GM23248 (cell line): Measurements from ENCODE around the gene MDN1. TPM values are rescaled to one million over a fixed set of nuclear protein-coding genes. Genes with fewer than 3 reads are reported as not detected.

ENCODE experiments used
- DNase-seq: peaks from one replicate; pipeline ENCODE4 v3.0.0-alpha.2; 2015
- H2AFZ ChIP-seq: fragments of 200-600 bp; sonication (generic); 2 replicates; pipeline ENCODE4 v1.6.1; 2016; ENCODE audit warnings: antibody characterized with exemption
- H3F3A ChIP-seq: fragments of 200-600 bp; sonication (generic); 2 replicates; pipeline ENCODE4 v1.6.1; 2016; ENCODE audit warnings: mild to moderate bottlenecking, antibody characterized with exemption, mixed run types; ENCODE audit not compliant: insufficient read depth
- H3K27ac ChIP-seq: fragments of 200-600 bp; sonication (generic); 2 replicates; pipeline ENCODE4 v1.5.1; 2016; ENCODE audit warnings: mild to moderate bottlenecking
- H3K27me3 ChIP-seq: fragments of 200-600 bp; sonication (generic); replicated peaks from 2 replicates; pipeline ENCODE4 v1.6.1; 2016; ENCODE audit warnings: mild to moderate bottlenecking; ENCODE audit not compliant: insufficient read depth
- H3K36me3 ChIP-seq: fragments of 200-600 bp; sonication (generic); 2 replicates; pipeline ENCODE4 v1.6.1; 2016; ENCODE audit warnings: low read depth, mild to moderate bottlenecking
- H3K4me1 ChIP-seq: fragments of 200-600 bp; sonication (generic); 2 replicates; pipeline ENCODE4 v1.6.1; 2016; ENCODE audit warnings: mild to moderate bottlenecking; ENCODE audit not compliant: insufficient read depth
- H3K4me2 ChIP-seq: fragments of 200-600 bp; sonication (generic); one replicate; pipeline ENCODE4 v1.6.1; 2016; ENCODE audit warnings: mild to moderate bottlenecking; ENCODE audit not compliant: unreplicated experiment
- H3K4me3 ChIP-seq: fragments of 200-600 bp; sonication (generic); 2 replicates; pipeline ENCODE4 v1.5.1; 2016; ENCODE audit warnings: mild to moderate bottlenecking
- H3K79me2 ChIP-seq: fragments of 200-600 bp; sonication (generic); 2 replicates; pipeline ENCODE4 v1.6.1; 2016; ENCODE audit warnings: mild to moderate bottlenecking; ENCODE audit not compliant: insufficient read depth
- H3K9ac ChIP-seq: fragments of 200-600 bp; sonication (generic); 2 replicates; pipeline ENCODE4 v1.6.1; 2016; ENCODE audit warnings: mild to moderate bottlenecking
- H3K9me2 ChIP-seq: fragments of 200-600 bp; sonication (generic); 2 replicates; pipeline ENCODE4 v1.6.1; 2016; ENCODE audit warnings: mixed run types, mild to moderate bottlenecking, moderate library complexity; ENCODE audit not compliant: insufficient read depth
- H3K9me3 ChIP-seq: fragments of 200-600 bp; sonication (generic); one replicate; pipeline ENCODE4 v1.6.1; 2017; ENCODE audit warnings: low read depth
- H4K20me1 ChIP-seq: fragments of 200-600 bp; sonication (generic); 2 replicates; pipeline ENCODE4 v1.6.0; 2016; ENCODE audit not compliant: insufficient read depth
- EZH2 ChIP-seq: fragments of 200-600 bp; sonication (generic); IDR thresholded peaks from 2 replicates; pipeline ENCODE4 v1.6.1; 2018; ENCODE audit warnings: antibody characterized with exemption, mild to moderate bottlenecking; ENCODE audit not compliant: insufficient read depth, poor library complexity, severe bottlenecking
- WGBS, 2 experiments: methylation state at CpG; one replicate each; pipeline ENCODE4 v1.1.6; 2015 to 2017; ENCODE audit warnings: low lambda C conversion rate in 2 of 2, low coverage in 1 of 2; ENCODE audit errors: missing lambda C conversion rate in 2 of 2; 5-methylcytosine and 5-hydroxymethylcytosine counted together
- in situ Hi-C: fragments of 300-500 bp; cut with MboI; formaldehyde crosslinking; loops from 2 replicates; pipeline ENCODE4 v1.15.0; 2020
- polyA plus RNA-seq: library from polyadenylated mRNA; unstranded; fragments of >200 nt; fragmentation: Nextera tagmentation; extraction: Ambion mirVana; gene quantifications from 2 replicates; pipeline ENCODE4 v1.2.1, GENCODE V29; 2016
- small RNA-seq: library from RNA; depleted of rRNA; stranded (forward); fragments of <200 nt; gene quantifications from one replicate; pipeline ENCODE3, GENCODE V24; 2014; ENCODE audit warnings: low read depth, low replicate concordance
- total RNA-seq: library from RNA; depleted of rRNA; stranded (reverse); fragments of >200 nt; shearing (Covaris generic); gene quantifications from 2 replicates; pipeline ENCODE4 v1.2.3, GENCODE V29; 2014; rRNA removed

MDN1 gene
- total and polyA plus RNA-seq, 2 experiments from 2014 or later, result 5.7 to 16.9 TPM

- H3K27me3 ChIP-seq, result no peaks in the 10 kb centered on the region
- no peaks in the 10 kb centered on the region for H3F3A ChIP-seq
- H4K20me1 ChIP-seq, result no peaks in the 10 kb centered on the region
- no peaks in the 10 kb centered on the region for H3K4me1 ChIP-seq
- DNase-seq, result no peak
- in situ Hi-C loops, result no loop called here
- H2AFZ ChIP-seq, result no peak overlapping the region
- no peak overlapping the region for H3K9ac ChIP-seq
- no peak overlapping the region for H3K4me2 ChIP-seq
- WGBS, 2 experiments, result 76 to 82% methylated on average over 2 of the region's 2 CpGs
- no peaks in the 10 kb centered on the region for H3K9me3 ChIP-seq
- TF ChIP-seq EZH2, result no peak
- no peaks in the 10 kb centered on the region for H3K9me2 ChIP-seq
- no peaks in the 10 kb centered on the region for H3K36me3 ChIP-seq
- H3K27ac ChIP-seq, result no peak overlapping the region
- H3K79me2 ChIP-seq, result no peaks in the 10 kb centered on the region
- H3K4me3 ChIP-seq, result no peak overlapping the region
Observed at GRCh38 chr6:89596056-89596455, 223.5 kb downstream of the MDN1 start.

Small RNAs within 50 kb of the gene (small RNA-seq; reads per million reads assigned to genes)
- gene DNAJC19P6 (not detected), gene RF00019 (not detected)

Other genes starting within 250 kb of the MDN1 start
- 30.1 and 30.6 TPM in 2 replicates for gene LYRM2, start 181.0 kb downstream of the MDN1 start, total RNA-seq
- gene LYRM2, start 181.0 kb downstream of the MDN1 start, polyA plus RNA-seq, result 68.2 and 69.5 TPM in 2 replicates
- gene CASP8AP2, start 10.1 kb upstream of the MDN1 start, total RNA-seq, result 8.5 and 9.3 TPM in 2 replicates
- gene CASP8AP2, start 10.1 kb upstream of the MDN1 start, polyA plus RNA-seq, result 16.5 and 20.4 TPM in 2 replicates
- not detected in 2 replicates for gene GJA10, start 74.7 kb upstream of the MDN1 start, total RNA-seq
- not detected in 2 replicates for gene GJA10, start 74.7 kb upstream of the MDN1 start, polyA plus RNA-seq